WTC11 (cell line): Measurements from ENCODE around the gene MAMDC2.

ENCODE experiments used
- CREB1 ChIP-seq: sonication (generic); formaldehyde crosslinking; IDR thresholded peaks from 2 replicates; pipeline ENCODE4 v1.8.0; 2023; ENCODE audit warnings: mild to moderate bottlenecking, missing genetic modification reagents
- ESRRA ChIP-seq: sonication (generic); formaldehyde crosslinking; IDR thresholded peaks from 2 replicates; pipeline ENCODE4 v1.8.1; 2022; ENCODE audit warnings: mild to moderate bottlenecking, missing genetic modification reagents, borderline replicate concordance
- IRF1 ChIP-seq: sonication (generic); formaldehyde crosslinking; IDR thresholded peaks from 2 replicates; pipeline ENCODE4 v1.8.0; 2023; ENCODE audit warnings: missing genetic modification reagents
- MLX ChIP-seq: sonication (generic); formaldehyde crosslinking; IDR thresholded peaks from 2 replicates; pipeline ENCODE4 v1.8.1; 2023; ENCODE audit warnings: mild to moderate bottlenecking, missing genetic modification reagents, moderate library complexity
- PREB ChIP-seq: sonication (generic); formaldehyde crosslinking; IDR thresholded peaks from 2 replicates; pipeline ENCODE4 v1.8.1; 2022; ENCODE audit warnings: mild to moderate bottlenecking, missing genetic modification reagents, moderate library complexity, borderline replicate concordance
- TF ChIP-seq, protein P1 (sequence below): fragments of 200-600 bp; IDR thresholded peaks from 2 replicates; pipeline ENCODE4 v1.8.0; 2022; ENCODE audit warnings: antibody characterized with exemption
- TF ChIP-seq, protein P2 (sequence below): sonication (generic); formaldehyde crosslinking; IDR thresholded peaks from 2 replicates; pipeline ENCODE4 v1.8.0; 2022; ENCODE audit warnings: mild to moderate bottlenecking, missing genetic modification reagents

DNA sequence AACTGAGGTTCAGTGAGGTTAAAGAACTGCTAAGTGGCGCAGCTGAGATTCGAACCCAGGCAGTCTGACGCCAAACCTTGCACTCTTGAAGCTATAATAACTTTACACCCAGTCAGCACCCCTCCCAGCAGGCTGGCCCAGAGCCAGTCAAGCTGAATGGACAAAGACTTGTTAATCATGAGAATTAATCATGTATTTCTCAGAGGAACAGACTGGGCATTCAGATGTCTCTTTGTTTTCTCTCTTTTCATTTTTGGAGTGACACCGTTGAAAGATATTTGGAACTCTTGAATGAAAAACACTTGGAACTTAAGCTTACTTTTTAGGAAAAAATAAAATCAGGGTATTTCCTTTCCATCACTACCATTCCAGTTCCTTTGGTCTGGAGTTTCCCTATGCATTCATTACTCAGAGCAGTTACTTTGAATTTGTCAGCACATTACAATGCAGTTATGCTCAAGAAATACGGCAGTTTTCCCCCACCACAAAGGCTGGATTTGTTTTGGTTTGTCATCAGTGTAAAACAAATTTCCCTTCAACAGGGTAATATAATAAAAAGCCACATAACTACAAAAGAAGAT, 22.6 kb upstream of the MAMDC2 start:
- TF ChIP-seq, protein P1, sequence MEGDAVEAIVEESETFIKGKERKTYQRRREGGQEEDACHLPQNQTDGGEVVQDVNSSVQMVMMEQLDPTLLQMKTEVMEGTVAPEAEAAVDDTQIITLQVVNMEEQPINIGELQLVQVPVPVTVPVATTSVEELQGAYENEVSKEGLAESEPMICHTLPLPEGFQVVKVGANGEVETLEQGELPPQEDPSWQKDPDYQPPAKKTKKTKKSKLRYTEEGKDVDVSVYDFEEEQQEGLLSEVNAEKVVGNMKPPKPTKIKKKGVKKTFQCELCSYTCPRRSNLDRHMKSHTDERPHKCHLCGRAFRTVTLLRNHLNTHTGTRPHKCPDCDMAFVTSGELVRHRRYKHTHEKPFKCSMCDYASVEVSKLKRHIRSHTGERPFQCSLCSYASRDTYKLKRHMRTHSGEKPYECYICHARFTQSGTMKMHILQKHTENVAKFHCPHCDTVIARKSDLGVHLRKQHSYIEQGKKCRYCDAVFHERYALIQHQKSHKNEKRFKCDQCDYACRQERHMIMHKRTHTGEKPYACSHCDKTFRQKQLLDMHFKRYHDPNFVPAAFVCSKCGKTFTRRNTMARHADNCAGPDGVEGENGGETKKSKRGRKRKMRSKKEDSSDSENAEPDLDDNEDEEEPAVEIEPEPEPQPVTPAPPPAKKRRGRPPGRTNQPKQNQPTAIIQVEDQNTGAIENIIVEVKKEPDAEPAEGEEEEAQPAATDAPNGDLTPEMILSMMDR, result no peak
- no peak for TF ChIP-seq PREB (CRISPR knock-in tag)
- TF ChIP-seq ESRRA (CRISPR knock-in tag), result no peak
- TF ChIP-seq, protein P2, sequence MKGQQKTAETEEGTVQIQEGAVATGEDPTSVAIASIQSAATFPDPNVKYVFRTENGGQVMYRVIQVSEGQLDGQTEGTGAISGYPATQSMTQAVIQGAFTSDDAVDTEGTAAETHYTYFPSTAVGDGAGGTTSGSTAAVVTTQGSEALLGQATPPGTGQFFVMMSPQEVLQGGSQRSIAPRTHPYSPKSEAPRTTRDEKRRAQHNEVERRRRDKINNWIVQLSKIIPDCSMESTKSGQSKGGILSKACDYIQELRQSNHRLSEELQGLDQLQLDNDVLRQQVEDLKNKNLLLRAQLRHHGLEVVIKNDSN, result no peak
- no peak for TF ChIP-seq MLX
- TF ChIP-seq IRF1 (CRISPR knock-in tag), result no peak
- no peak for TF ChIP-seq CREB1 (CRISPR knock-in tag)
